Skeletal muscle tissue (tissue), 4 donors: Measurements from ENCODE around the gene UPF3B. TPM values are rescaled to one million over a fixed set of nuclear protein-coding genes. Genes with fewer than 3 reads are reported as not detected.
"Not testable (repeated sequence)": the region's sequence is repeated elsewhere in the genome, so short reads cannot be mapped to it uniquely, and the experiment has no call there.

Source experiments
- H3K27ac ChIP-seq: one replicate; pipeline ENCODE4 v1.7.0; 2013; ENCODE audit warnings: mild to moderate bottlenecking, low read depth, low read length, inconsistent platforms
- H3K27me3 ChIP-seq, 3 donors: one replicate each; pipeline ENCODE4 v1.7.0; 2013; ENCODE audit warnings: low read length in 3 of 3; ENCODE audit not compliant: control insufficient read depth in 3 of 3, insufficient read depth in 3 of 3
- H3K36me3 ChIP-seq, 3 donors: one replicate each; pipeline ENCODE4 v1.7.0; 2013; ENCODE audit warnings: low read length in 3 of 3; ENCODE audit not compliant: control insufficient read depth in 3 of 3, insufficient read depth in 3 of 3
- H3K4me1 ChIP-seq, 3 donors: one replicate each; pipeline ENCODE4 v1.7.0; 2013; ENCODE audit warnings: low read length in 3 of 3, mild to moderate bottlenecking in 3 of 3; ENCODE audit not compliant: control insufficient read depth in 3 of 3, insufficient read depth in 3 of 3
- H3K4me3 ChIP-seq, 3 donors: one replicate each; pipeline ENCODE4 v1.7.0; 2013; ENCODE audit warnings: low read length in 3 of 3
- H3K9ac ChIP-seq, 3 donors: one replicate each; pipeline ENCODE4 v1.7.0; 2013; ENCODE audit warnings: low read length in 3 of 3, mild to moderate bottlenecking in 3 of 3, moderate library complexity in 2 of 3, low read depth in 1 of 3
- H3K9me3 ChIP-seq, 3 donors: one replicate each; pipeline ENCODE4 v1.7.0; 2013; ENCODE audit warnings: low read length in 3 of 3; ENCODE audit not compliant: control insufficient read depth in 3 of 3
- total RNA-seq: library from RNA; depleted of rRNA; stranded (reverse); fragments of >200 nt; gene quantifications from one replicate; pipeline ENCODE4 v1.2.3, GENCODE V29; 2014
- donor health status: Osteomylitis.

UPF3B gene, protein sequence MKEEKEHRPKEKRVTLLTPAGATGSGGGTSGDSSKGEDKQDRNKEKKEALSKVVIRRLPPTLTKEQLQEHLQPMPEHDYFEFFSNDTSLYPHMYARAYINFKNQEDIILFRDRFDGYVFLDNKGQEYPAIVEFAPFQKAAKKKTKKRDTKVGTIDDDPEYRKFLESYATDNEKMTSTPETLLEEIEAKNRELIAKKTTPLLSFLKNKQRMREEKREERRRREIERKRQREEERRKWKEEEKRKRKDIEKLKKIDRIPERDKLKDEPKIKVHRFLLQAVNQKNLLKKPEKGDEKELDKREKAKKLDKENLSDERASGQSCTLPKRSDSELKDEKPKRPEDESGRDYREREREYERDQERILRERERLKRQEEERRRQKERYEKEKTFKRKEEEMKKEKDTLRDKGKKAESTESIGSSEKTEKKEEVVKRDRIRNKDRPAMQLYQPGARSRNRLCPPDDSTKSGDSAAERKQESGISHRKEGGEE
- total RNA-seq = 1.6 TPM

DNA sequence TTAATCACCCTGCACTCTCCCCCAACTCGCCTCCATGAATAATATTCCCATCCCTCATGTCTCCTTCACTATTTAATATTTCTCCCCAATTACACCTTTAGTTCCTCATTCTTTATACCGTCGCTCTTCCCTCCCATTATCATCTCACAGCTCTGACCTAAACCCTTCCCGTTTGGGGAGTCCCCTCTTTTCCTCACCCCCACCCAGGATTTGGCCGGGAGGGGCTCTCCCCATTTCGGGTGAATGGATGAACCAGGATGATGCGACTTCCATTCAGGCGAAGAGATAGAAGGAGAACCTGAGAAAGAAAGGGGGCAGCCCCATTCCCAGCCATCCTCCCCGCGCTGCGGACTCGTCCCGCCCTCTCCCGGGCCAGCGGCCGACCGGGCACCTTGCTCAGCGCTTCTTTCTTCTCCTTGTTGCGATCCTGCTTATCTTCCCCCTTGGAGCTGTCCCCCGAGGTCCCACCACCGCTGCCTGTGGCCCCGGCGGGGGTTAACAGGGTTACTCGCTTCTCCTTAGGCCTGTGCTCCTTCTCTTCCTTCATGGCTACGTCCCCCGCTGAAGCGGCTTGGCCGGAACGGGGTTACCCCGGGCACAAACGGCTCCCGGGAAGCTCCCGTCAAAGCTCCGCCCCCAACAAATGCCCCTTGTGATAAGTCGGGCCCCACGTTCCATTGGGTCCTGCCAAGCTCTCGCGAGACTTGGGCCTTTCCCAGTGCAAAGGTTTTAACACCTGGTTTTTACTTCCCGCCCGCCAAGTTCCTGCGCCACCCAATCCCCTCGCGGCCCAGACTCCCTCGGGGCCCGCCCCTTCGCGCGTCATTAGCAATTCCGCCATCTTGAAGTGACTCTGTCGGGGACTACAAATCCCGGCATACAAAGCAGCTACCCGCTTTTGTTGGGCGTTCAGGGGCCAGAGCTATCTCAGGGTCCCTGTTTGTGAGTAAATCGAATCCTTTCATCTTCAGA is at the start of gene UPF3B:
TSS of gene UPF3B (minus strand) at position 582 of the 972 bp plus-strand sequence. CDS start at position 547, 35 bp downstream.
- Histone ChIP-seq H3K4me1 (no peaks in the 10 kb centered on the region), H3K4me3 (peak within 1 kb of the TSS; percentile 81 to 85 (median 82)), H3K9ac (peak within 1 kb of the TSS; percentile 80 to 87 (median 87)), H3K27me3 (no peaks in the 10 kb centered on the region), H3K9me3 (no peaks in the 10 kb centered on the region), H3K27ac (peak within 1 kb of the TSS; percentile 87), H3K36me3 (no peaks in the 10 kb centered on the region)

DNA sequence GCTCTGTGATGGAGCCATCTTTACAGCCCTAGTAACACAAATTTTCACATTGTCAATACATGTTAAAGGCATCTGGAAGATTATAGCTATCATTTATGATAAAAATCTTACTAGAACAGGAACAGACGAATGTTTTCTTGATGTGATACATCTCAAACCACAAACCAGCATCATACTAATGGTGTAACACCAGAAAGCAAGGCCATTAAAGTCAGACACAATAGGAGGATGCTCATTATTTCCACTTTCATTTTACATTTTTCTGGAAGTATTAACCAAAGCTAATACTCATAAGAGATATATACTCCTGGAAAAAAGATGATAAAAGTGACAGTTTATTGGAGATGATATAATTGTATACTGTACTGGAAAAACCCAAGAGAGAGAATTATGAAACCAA is 48.2 kb upstream of the UPF3B start:
- no peak overlapping the region for H3K4me3 ChIP-seq
- no peaks in the 10 kb centered on the region for H3K9me3 ChIP-seq
- peaks cover 0 to 2% (median 0%) of the 10 kb centered on the region in 3 donors for H3K27me3 ChIP-seq
- no peaks in the 10 kb centered on the region for H3K4me1 ChIP-seq
- H3K27ac ChIP-seq = no peak overlapping the region
- no peaks in the 10 kb centered on the region for H3K36me3 ChIP-seq
- H3K9ac ChIP-seq = no peak overlapping the region

DNA sequence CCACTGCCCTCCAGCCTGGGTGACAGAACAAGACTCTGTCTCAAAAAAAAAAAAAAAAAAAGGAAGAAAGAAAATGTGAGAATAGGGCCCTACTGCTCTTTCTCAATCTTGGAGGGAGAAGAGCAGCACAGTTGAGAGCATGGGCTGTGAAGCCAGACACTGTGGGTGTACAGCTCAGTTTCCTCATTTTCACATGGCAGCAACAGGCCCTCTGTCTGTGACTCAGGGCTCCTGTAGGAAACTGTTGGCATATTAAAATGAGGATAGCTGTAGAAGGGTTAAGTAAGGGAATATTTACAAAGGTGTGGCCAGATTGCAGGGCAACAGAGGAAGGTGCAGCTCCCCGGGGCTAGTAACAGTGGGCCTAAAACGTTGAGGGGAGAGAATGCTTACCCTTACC is 46.4 kb upstream of the UPF3B start:
- Histone ChIP-seq H3K9me3 (no peaks in the 10 kb centered on the region), H3K27ac (no peak overlapping the region), H3K27me3 (peaks cover 0 to 2% (median 0%) of the 10 kb centered on the region in 3 donors), H3K4me3 (no peak overlapping the region), H3K9ac (no peak overlapping the region), H3K36me3 (no peaks in the 10 kb centered on the region), H3K4me1 (no peaks in the 10 kb centered on the region)

DNA sequence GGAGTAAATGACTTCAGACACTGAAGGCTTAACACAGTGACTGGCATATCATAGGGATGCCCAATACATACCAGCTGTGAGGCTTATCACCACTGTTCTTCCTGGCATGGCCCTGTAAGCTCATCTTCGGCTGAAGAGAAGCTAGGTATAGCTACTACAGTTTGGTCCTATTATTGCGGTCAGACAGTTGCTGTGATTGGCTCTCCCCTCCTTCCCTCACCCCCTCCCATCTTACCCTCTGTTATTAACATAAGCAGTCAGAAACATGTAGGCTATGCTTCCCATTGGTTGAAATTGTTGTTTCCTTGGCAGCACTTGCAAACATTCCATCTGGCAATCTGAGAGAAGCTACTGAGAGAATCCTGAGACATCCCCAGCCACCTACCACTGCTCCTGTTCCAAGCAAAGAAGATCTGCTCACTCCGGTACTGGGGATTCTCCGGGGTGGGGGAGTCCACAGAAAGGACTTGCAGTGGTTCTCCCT is 43.1 kb upstream of the UPF3B start, which contains the start of gene AKAP14:
TSS of gene AKAP14 (plus strand) at position 51 of the 484 bp plus-strand sequence. CDS start 7,331 bp downstream, outside the sequence.
- Histone ChIP-seq H3K27ac (no peak within 1 kb of the TSS), H3K9ac (no peak within 1 kb of the TSS), H3K4me1 (no peaks in the 10 kb centered on the region), H3K9me3 (no peaks in the 10 kb centered on the region), H3K4me3 (no peak within 1 kb of the TSS), H3K36me3 (no peaks in the 10 kb centered on the region), H3K27me3 (peaks cover 0 to 2% (median 0%) of the 10 kb centered on the region in 3 donors)

DNA sequence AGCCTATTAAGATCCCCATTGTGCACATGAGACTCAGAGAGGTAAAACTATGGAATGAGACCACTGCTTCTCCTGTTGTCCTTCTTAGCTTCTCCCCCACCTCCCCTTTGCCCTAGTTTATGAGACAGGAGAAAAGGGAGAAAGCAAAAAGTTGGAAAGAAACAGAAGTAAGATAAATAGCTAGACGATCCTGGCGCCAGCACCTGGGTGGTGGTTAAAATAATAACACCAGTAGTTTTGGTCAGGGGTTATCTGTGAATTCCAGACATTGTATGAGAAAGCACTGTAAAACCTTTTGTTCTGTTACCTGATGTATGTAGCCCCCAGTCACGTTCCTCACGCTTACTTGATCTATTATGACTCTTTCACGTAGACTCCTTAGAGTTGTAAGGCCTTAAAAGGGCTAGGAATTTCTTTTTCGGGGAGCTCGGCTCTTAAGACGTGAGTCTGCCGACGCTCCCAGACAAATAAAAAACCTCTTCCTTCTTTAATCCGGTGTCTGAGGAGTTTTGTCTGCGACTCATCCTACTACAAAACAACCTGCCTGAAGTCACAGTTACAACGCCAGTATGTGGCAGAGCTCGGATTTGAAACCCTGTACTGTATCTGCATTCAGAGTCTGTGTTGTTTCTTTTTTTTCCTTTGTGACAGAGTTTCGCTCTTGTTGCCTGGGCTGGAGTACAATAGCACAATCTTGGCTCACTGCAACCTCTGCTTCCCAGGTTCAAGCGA is 39.4 kb upstream of the UPF3B start:
- H3K27ac ChIP-seq, H3K9me3 ChIP-seq, H3K36me3 ChIP-seq, H3K4me1 ChIP-seq, H3K4me3 ChIP-seq, H3K27me3 ChIP-seq, H3K9ac ChIP-seq: not testable (repeated sequence)

DNA sequence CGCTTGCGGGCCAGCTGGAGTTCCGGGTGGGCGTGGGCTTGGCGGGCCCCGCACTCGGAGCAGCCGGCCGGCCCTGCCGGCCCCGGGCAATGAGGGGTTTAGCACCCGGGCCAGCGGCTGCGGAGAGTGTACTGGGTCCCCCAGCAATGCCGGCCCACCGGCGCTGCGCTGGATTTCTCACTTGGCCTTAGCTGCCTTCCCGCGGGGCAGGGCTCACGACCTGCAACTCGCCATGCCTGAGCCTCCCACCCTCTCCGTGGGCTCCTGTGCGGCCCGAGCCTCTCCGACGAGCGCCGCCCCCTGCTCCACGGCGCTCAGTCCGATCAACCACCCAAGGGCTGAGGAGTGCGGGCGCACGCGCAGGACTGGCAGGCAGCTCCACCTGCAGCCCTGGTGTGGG is 37.9 kb upstream of the UPF3B start:
- H3K4me1 ChIP-seq, H3K9me3 ChIP-seq, H3K27me3 ChIP-seq, H3K27ac ChIP-seq, H3K36me3 ChIP-seq, H3K9ac ChIP-seq, H3K4me3 ChIP-seq: not testable (repeated sequence)

DNA sequence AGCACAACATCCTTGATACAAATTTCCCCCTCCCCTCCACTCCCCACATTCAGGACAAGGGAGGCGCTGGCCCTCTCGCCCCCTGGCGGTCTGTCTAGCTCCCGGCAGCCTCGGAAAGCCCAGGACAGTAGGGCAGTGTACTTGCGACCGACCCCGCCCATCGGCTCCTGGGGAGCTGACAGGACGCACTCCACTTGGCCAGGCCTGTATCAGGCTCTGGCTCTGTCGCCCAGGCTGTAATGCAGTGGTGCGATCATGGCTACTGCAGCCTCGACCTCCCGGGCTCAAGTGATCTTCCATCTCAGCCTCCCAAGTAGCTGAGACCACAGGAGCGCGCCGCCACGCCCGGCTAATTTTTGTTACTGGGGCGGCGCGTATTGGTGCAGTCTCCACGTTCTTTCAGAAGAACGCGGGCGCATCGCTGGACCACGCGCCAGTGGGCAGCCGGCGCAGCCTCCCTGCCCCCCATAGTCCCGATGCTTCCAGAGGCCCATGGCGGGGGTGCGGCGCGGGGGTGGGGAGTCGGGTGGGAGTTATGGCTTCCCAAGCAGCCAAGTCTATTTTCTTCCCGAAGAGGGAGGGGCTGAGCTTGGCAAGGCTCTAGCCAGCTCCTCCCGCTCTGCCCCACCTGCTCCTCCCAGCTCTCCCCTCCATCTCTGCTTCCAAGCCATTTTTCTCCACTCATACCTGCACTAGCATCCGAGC is 35.1 kb upstream of the UPF3B start:
- H3K9me3 ChIP-seq = no peaks in the 10 kb centered on the region
- peaks cover 0 to 3% (median 0%) of the 10 kb centered on the region in 3 donors for H3K4me1 ChIP-seq
- H3K36me3 ChIP-seq = no peaks in the 10 kb centered on the region
- H3K4me3 ChIP-seq = no peak overlapping the region
- H3K9ac ChIP-seq = no peak overlapping the region
- peaks cover 3 to 4% (median 4%) of the 10 kb centered on the region in 3 donors for H3K27me3 ChIP-seq
- H3K27ac ChIP-seq = no peak overlapping the region

DNA sequence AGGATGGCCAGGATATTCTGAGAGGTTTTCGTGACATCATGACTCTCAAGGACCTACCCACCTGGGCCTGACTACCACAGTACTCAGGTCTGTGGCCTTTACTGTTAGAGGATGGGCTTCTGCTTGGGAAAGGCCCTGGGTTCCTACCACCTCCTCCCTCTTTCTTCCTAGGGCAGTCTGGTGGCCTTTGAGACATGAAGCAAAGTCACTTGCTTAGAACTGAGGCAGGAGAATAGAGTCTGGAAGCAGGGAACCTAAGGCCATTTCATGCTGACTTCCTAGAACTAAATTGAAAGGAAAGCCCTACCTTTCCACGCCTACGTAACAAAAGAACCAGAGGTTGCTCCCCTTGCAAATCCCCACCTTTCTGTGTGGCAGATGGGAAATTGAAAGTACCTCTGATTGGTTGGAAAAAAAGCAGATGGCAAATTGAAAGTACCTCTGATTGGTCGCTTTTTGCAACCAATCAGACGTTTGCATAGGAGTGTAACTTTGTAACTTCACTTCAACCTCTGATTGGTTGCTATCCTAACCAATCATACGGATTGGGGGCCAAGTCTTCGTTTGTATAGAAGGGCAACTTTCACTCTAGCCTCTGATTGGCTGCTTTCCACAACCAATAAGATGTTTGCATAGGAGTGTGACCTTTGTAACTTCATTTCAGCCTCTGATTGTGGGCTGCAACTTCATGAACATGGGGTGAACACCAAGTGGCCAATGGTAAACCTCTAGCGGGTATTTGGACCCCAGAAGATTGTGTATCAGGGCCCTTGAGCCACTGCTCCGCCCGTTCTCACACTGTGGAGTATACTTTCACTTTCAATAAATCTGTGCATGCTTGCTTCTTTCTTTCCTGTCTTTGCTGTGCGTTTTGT is 33.0 kb upstream of the UPF3B start:
- H3K36me3 ChIP-seq = no peaks in the 10 kb centered on the region
- no peak overlapping the region for H3K4me3 ChIP-seq
- no peak overlapping the region for H3K27ac ChIP-seq

More for the DNA sequence above, 33.0 kb upstream of the UPF3B start:
- peaks cover 3 to 4% (median 4%) of the 10 kb centered on the region in 3 donors for H3K27me3 ChIP-seq
- H3K9ac ChIP-seq = no peak overlapping the region
- H3K4me1 ChIP-seq = peaks cover 0 to 3% (median 0%) of the 10 kb centered on the region in 3 donors
- no peaks in the 10 kb centered on the region for H3K9me3 ChIP-seq
